NCI-H146 treated with DMSO at 0.1 percent for 48 hours (cell line): ENCODE data around the gene GDA.
"Not testable (repeated sequence)": the region's sequence is repeated elsewhere in the genome, so short reads cannot be mapped to it uniquely, and the experiment has no call there.

Experiments used
- DNase-seq: peaks from one replicate; lab custom pipeline; 2025; ENCODE audit not compliant: unreplicated experiment; lab: John Stamatoyannopoulos, UW

The GDA gene

DNA sequence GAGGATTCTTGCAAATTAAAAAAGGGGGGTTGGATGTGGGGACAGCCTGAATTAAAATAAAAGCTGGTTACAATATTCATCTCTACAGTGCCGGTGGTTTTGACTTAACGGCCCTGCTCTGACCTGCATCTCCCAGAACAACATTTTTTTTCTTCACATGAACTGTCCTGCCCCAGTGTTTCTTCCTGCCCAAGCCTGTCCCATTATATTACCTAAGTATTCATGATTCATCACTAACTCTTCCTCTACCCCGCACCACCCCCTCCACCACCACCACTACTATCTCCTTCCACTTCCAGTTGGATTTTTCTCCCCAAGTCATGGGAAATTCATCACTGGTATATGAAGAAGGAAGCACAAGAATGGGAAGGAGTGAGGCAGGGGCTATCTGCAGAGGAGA lies 125.7 kb downstream of the GDA start:
- no peak for DNase-seq

DNA sequence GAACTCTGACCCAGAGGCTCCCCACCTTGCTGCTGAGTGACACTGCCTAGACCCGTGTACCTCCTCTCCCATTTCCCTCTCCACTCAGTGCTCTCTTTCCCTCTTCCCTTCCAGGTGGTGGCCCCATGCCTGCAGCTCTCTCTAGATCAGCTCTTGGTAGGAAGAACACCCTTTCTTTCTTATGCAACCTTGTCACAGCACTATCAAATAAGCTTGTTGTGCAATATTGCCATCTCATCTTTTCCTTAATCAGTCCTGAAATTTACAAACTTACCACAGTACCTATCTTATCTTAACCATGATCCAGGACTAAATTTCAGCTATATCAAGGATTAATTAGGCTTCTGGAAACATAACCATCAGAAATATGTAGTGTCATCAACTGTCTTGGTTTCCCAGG lies 127.2 kb downstream of the GDA start:
- no peak for DNase-seq

DNA sequence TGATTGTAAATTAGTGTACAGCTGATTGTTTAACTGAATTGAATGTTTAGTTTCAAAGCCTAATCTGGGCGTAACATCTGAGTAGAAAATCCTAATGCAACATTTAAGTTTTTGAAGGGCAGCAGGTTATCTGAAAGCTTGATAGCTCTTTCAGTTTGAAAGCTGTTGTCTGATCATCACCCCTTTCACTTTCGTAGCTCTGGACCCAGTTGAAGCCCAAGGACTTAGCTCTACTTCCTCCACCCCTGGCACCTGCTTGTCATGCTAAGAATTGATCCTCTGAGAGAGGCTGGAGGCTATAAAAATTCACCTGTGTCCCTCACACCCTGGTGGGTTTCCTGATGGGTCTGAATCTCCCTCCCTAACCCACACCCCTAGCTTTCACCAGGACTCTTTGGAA lies 129.7 kb downstream of the GDA start:
- no peak for DNase-seq

DNA sequence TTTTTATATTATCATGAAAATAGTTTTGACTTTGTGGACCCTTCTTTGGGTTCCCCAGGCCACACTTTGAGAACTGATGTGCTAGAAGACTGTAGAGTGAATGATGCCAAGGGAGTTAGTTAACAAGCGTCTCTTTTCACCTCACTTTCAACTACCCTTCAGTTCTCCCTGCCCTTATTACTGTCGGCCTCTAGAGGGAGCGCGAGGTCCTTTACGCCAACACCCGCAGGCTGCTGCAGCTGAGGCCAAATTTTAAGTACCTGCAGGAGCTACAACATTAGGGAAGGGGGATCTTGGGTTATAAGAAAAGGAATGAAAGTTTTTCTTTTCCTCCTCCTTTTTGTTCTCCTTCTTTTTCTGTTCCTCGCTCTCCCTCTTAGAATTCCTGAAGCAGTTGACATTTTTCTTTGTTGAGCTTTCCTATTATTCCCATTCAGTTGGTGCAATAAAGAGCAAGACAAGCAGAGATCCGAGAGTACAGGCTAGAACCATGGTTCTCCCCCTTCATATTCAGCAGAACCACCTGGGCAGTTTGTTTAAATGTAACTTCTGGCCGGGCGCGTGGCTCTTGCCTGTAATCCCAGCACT lies 131.8 kb downstream of the GDA start:
- peak; percentile 19 for DNase-seq

GRCh38 chr9:72289401-72289800 lies 140.2 kb downstream of the GDA start:
- DNase-seq = no peak

DNA sequence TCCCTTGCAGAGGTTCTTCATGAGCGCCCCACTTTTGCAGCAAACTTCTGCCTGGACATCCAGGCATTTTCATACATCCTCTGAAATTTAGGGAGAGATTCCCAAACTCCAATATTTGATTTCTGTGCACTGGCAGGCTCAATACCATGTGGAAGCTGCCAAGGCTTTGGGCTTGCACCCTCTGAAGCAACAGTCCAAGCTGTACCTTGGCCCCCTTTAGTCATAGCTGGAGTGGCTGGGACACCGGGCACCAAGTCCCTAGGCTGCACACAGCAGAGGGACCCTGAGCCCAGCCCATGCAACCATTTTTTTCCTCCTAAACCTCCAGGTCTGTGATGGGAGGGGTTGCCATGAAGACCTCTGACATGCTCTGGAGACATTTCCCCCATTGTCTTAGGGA lies 141.1 kb downstream of the GDA start:
- DNase-seq = no peak

GRCh38 chr9:72291576-72291975 lies 142.3 kb downstream of the GDA start:
- DNase-seq = not testable (repeated sequence)

GRCh38 chr9:72292256-72292682 lies 143.0 kb downstream of the GDA start:
- no peak for DNase-seq

GRCh38 chr9:72292874-72293607 lies 143.8 kb downstream of the GDA start:
- DNase-seq = no peak

GRCh38 chr9:72294936-72295335 lies 145.7 kb downstream of the GDA start:
- DNase-seq = no peak

- no peak for DNase-seq
Observed at GRCh38 chr9:72297516-72297915, 148.3 kb downstream of the GDA start.

GRCh38 chr9:72299017-72299603 lies 149.9 kb downstream of the GDA start:
- DNase-seq = no peak

DNA sequence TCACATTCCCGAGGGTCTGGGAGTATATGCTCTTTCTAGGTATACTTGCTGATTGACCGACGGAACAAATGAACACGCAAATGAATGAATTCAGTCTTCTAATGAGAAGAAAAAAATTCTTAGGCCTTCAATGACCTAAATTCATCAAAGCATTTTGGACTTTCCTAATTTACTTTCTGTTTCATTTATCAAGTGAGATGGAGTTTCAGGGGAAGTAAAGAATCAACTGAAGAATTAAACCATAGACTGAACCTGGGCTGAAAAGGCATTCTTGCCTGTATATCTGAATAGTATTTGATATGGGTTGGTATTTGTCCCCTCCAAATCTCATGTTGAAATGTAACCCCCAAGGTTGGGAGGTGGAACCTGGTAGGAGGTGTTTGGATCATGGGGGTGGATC lies 151.6 kb downstream of the GDA start:
- no peak for DNase-seq
